Loucy (cell line): ENCODE results near the gene CLEC2D.

Experiments used
- CTCF ChIP-seq: fragments of 200-600 bp; sonication (generic); conservative IDR thresholded peaks from 2 replicates; pipeline ENCODE4 v1.5.1; 2014; ENCODE audit warnings: mild to moderate bottlenecking, antibody characterized with exemption, low read length
- EZH2phosphoT487 ChIP-seq: fragments of 200-600 bp; IDR thresholded peaks from 2 replicates; pipeline ENCODE4 v1.6.1; 2018; ENCODE audit warnings: antibody characterized with exemption, mild to moderate bottlenecking, moderate library complexity, borderline replicate concordance

GRCh38 chr12:9730591-9730990 is 61.1 kb downstream of the CLEC2D start:
- no peak for TF ChIP-seq CTCF
- TF ChIP-seq EZH2phosphoT487, result no peak
